SIG-M5 (cell line): ENCODE measurements around the gene CNTNAP4.

ENCODE experiments used
- DNase-seq: peaks from one replicate; lab custom pipeline; 2025; lab: John Stamatoyannopoulos, UW

Gene CNTNAP4

DNA sequence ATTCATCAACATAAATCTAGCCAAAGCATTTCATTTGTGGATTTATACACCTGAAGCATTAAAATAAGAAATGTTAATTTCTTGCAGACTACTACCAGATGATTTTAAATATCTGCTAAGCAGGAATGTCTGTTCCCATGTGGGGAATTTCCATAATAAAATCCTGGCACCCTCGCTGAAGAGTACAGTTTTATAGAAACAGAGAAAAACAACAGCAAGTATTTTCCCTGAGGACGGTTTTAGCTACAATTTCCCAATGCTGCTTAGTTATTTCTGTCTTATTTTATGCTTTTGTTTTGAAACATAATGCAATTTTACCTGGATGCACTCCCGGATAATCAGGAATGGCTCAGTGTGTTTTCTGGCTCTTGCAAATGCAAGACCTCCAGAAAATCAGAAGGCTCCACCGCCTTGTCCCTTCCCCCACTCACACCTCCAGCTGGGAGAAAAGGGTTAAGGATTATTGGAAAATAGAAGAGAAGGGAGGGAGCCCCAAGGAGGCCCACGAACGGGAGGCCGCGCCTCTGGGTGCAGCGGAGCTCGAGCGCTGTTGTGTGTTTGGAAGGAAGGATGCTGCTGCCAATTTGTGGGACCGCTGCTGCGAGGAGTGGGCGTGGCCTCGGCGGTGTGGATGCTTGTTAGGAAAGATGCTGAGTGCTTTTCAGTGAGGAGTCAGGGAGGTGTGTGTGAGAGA is at the start of gene CNTNAP4:
Gene CNTNAP4 (plus strand): TSS at position 657 of the 694 bp plus-strand sequence. CDS start 262 bp downstream, outside the sequence.
- DNase-seq, result no peak

- no peak for DNase-seq
Measured at GRCh38 chr16:76228546-76229146, 48.6 kb upstream of the CNTNAP4 start.

- DNase-seq, result no peak
Measured at GRCh38 chr16:76232704-76233103, 44.5 kb upstream of the CNTNAP4 start.

- DNase-seq, result no peak
Measured at GRCh38 chr16:76235025-76235424, 42.2 kb upstream of the CNTNAP4 start.

- DNase-seq, result no peak
Measured at GRCh38 chr16:76235426-76235825, 41.8 kb upstream of the CNTNAP4 start.

DNA sequence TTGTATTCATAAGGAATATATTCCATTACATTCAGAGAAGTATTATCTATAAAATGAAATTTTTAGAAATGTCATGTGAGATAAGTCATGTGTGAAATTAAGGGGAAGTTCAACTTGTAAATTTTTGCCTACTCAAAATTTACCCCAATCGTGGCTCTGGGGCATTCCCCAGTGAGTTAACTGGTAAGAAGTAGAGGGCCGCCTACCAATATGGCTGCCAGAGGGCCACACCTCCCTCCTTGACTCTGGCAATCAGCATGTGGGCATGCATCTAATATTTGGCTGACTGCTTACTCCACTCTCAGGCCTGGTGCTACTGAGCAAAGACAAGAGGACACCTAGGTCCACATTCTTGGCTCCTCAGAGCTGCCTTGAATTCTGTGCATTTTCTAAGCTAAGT is 39.7 kb upstream of the CNTNAP4 start:
- no peak for DNase-seq

- no peak for DNase-seq
Measured at GRCh38 chr16:76241755-76242154, 35.4 kb upstream of the CNTNAP4 start.

- no peak for DNase-seq
Measured at GRCh38 chr16:76243620-76244019, 33.6 kb upstream of the CNTNAP4 start.

DNA sequence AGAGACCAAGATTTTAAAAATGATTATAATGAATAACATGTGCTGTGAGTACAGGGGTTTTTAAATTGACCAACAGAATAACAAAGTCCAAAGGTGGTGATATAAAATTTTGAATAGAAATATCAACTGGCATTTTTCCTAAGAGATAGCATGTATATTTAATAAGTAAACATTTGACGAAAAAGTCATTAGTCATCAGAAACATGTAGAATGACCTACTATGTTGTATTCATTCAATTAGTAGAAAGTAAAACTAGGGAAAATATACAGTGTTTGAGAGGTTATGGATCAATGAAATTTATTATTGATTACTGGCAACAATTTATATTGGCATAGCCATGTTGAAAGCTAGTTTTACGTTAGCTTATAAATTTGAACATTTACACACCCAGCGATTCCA is 30.6 kb upstream of the CNTNAP4 start:
- no peak for DNase-seq

DNA sequence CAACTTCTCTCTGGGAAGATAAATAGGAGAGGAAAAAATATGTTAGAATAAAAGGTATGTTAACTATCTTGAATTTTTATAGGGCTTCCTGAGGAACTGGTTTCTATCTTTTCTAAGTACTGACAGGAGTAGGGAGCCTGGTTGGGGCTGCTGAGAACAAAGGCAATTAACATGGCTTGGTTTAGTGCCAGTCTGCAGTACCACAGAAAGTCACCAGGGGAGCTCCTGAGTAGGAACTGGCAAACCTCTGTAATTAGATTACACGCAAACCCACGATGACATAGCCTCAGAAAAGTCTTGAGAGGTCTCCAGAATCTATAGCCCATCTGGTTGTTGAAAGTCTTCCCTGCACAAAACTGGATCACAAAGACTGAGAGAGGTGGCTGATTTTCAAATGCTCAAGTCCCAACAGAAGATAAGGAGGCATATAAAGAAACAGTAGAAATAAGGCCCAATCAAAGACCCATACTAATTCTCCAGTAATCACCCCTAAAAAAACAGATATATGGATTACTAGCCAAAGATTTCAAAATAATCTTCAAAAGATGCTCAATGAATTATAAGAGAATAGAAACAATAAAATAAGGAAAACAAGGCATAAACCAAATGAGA is 11.7 kb upstream of the CNTNAP4 start:
- DNase-seq, result no peak

GRCh38 chr16:76268824-76269223 is 8.4 kb upstream of the CNTNAP4 start:
- no peak for DNase-seq

- DNase-seq, result no peak
Measured at GRCh38 chr16:76277460-76278030, 344 bp downstream of the CNTNAP4 start.

GRCh38 chr16:76278086-76278485 is 885 bp downstream of the CNTNAP4 start:
- DNase-seq, result no peak

DNA sequence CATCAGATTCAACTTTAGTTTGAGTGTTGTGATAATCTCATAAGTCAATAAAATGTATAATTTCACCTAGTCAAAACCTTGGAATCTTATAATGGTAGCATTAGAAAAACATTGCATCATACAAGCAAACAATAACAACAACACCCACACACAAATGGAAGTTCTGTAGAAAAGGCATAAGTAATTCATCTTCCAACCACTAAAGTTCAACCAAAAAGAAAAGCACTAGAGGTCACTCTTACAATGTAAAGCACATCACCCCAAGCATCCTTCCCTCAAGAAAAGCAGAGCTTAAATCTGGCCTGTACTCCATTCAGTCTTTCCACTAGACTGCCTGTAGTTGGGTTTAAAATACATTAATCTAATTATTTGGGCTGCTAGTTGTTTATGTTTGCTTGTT is 1.8 kb downstream of the CNTNAP4 start:
- DNase-seq, result no peak

DNA sequence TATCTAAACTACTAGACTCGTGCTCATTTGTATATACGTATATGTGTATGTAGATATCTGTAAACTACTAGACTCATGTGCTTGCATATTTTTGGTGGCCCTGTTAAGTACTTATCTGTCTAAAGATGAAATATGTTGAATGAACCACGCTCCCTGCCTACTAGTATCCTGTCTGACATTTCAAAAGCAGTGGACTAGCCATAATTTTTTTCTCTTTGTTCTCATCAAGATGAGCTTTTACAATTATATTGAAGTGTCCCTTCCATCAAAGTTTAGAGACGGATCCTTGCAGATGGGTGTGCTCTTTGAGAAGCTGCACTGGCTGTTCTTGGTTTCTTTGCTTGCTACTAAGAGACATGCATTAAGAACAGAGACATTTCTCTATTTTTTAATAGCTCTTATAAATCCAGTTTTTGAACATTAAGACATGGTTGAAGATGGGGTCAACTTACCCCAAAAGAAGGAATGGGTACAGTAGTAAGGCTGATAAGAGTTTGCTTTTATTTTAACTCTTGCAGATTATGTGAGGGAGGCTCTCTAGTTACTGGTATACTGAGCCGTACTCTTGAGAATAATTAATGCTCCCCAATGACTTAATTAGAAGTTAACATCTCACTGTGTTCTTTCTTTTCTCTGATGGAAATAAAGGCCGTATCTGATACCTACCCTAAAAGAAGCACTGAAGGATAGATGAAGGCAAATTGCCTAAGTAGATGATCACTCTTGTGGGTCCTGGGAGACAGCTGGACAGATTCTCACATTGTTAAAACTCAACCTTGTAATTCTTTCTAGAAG is 3.4 kb downstream of the CNTNAP4 start:
- DNase-seq, result no peak

- DNase-seq, result no peak
Measured at GRCh38 chr16:76287466-76287865, 10.3 kb downstream of the CNTNAP4 start.

DNA sequence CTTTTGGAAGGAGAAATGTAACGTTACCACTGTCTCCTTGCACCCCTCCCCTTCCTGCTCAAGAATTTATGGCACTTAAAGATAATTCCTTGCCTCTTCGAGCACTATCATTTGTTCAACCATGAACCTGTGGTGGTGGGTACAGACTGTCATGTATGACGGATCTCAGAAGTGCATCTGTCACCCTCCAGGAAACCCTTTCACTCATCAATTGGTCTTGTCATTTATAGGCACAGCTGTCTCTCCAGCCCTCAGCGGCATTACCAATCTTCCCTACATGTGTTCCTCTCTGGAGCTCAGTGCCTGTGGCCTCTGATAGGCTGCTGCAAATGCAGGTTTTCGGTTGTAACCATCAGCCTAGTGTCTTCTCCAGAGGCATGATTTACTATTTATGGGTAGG is 15.0 kb downstream of the CNTNAP4 start:
- no peak for DNase-seq

- no peak for DNase-seq
Measured at GRCh38 chr16:76293980-76294379, 16.8 kb downstream of the CNTNAP4 start.

DNA sequence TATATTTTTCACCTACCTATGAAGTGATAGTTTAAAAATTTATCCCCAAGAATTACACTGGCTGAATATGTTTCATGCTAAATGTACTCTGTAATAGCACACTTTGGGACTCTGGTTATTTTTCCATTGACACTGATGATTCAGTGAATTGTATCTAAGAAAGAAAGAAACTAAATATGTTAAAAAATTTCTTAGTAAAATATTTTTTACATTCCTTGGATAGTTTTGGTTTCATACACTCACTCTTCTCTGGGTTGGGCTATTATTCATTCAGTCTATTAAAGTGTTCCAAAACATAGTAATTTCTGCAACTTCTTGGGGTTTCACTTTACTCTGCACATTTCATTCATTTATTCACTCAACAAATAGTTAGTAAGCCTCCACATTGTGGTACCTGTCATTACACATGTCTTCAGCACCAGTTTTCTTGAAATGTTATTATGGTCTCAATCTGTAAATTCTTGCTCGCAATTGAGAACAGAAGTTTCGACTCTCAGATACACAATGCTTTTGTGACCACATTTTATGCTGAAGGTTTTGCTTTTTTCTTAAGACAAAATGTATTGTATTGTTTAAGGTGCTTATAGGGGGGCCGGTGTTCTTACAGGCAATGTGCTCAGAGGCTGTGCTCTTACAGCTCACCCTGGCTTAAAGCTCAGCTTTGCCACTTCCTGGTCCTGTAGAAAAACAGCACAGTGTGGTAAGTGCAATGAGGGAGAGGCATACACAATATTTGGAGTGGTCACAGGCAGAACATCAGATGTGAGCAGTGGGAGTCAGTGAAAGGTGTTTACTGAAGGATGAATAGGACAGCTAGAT is 17.4 kb downstream of the CNTNAP4 start:
- DNase-seq, result no peak

GRCh38 chr16:76297941-76298340 is 20.7 kb downstream of the CNTNAP4 start:
- no peak for DNase-seq

DNA sequence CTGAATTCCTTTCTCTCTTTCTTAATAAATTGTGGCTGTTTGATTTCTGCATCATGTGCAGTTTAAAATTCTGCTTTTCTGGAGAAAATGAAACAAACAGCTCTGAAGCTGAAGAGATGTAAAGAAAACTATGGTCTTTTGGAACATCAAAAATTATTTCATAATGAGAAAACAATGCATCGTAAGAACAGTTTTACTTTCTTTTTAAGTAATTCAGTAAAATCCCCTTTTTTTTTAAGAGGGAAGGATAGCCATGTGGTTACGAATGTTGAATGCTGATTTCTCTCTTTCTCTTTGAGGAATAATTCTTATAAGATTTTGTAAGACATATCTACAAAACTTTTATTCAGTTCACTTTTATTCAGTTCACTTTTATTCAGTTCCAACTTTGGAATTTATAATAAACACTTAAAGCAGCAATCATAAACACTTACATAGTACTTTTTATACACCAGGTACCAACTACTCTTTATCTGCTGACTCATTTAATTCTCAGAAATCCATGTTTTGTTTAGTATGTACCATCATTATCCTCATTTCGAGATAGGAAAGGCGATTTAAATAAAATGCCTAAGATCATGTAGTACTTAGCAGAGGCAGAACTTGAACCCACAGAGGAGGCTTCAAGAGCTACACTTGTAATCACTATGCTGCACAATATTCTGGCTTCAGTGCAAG is 26.6 kb downstream of the CNTNAP4 start:
- DNase-seq, result no peak
